ENCODE results near the gene HDAC1. TPM values are rescaled to one million over a fixed set of nuclear protein-coding genes. Genes with fewer than 3 reads are reported as not detected.

HDAC1 gene
- total and polyA plus RNA-seq, 2 of the 13 experiments (the other 11 are each of a cell fraction or from before 2014, with no cell fraction given), result 93.5 to 189 TPM

- TF ChIP-seq ZNF142 (CRISPR knock-in tag; IDR thresholded peaks at IDR 0.05) (0 out of 2 replicates have a peak, but pooled peaks have one; percentile 34), ZNF354B (CRISPR knock-in tag; IDR thresholded peaks at IDR 0.05) (no peak), FLYWCH1 (CRISPR knock-in tag; IDR thresholded peaks at IDR 0.05) (no peak), BHLHE40 (IDR thresholded peaks at IDR 0.05; ENCODE audit: low read length) (peak; percentile 99), NR1H2 (CRISPR knock-in tag; IDR thresholded peaks at IDR 0.05; ENCODE audit: borderline replicate concordance, low read depth) (no peak), NONO (IDR thresholded peaks at IDR 0.05) (no peak), NONO (CRISPR knock-in tag; conservative IDR thresholded peaks at IDR 0.05) (0 out of 2 replicates have a peak, but pooled peaks have one; percentile 45), MBD4 (IDR thresholded peaks at IDR 0.05; ENCODE audit: borderline replicate concordance, low read length) (no peak), KDM2A (CRISPR knock-in tag; IDR thresholded peaks at IDR 0.05; ENCODE audit: borderline replicate concordance, low read depth) (no peak), HDAC2 (CRISPR knock-in tag; IDR thresholded peaks at IDR 0.05) (no peak), NR0B2 (CRISPR knock-in tag; IDR thresholded peaks at IDR 0.05) (no peak), DR1 (CRISPR knock-in tag; IDR thresholded peaks at IDR 0.05) (no peak; the same call in 1 of the 2 replicates), ZFP41 (CRISPR knock-in tag; IDR thresholded peaks at IDR 0.05; ENCODE audit: borderline replicate concordance) (no peak), TCF12 (IDR thresholded peaks at IDR 0.05) (no peak), TCF12 (CRISPR knock-in tag; IDR thresholded peaks at IDR 0.05) (peak; percentile 50; the same call in 1 of the 2 replicates), ZNF180 (CRISPR knock-in tag; IDR thresholded peaks at IDR 0.05; ENCODE audit: borderline replicate concordance, low read depth) (no peak), ZNF205 (CRISPR knock-in tag; IDR thresholded peaks at IDR 0.05) (0 out of 2 replicates have a peak, but pooled peaks have one; percentile 8), MTF2 (CRISPR knock-in tag; IDR thresholded peaks at IDR 0.05; ENCODE audit: borderline replicate concordance) (0 out of 2 replicates have a peak, but pooled peaks have one; percentile 55), ZNF710 (CRISPR knock-in tag; IDR thresholded peaks at IDR 0.05; ENCODE audit: borderline replicate concordance) (no peak), HOMEZ (CRISPR knock-in tag; IDR thresholded peaks at IDR 0.05; ENCODE audit: low read depth) (no peak)
Measured at GRCh38 chr1:32351399-32352238, 59.7 kb downstream of the HDAC1 start (continued).

All from HepG2 (cell line).